Neutrophil (primary cell): ENCODE results near the gene PNPLA5.

Experiments
- H3K27ac ChIP-seq: fragments of 200-600 bp; sonication (generic); 2 replicates; pipeline ENCODE4 v1.5.1; 2016; ENCODE audit warnings: mild to moderate bottlenecking, moderate library complexity
- H3K27me3 ChIP-seq: fragments of 200-600 bp; sonication (generic); 2 replicates; pipeline ENCODE4 v1.6.0; 2016; ENCODE audit warnings: mild to moderate bottlenecking
- H3K36me3 ChIP-seq: fragments of 200-600 bp; sonication (generic); 2 replicates; pipeline ENCODE4 v1.5.1; 2017
- H3K4me1 ChIP-seq, 2 experiments: fragments of 200-600 bp in 1 of 2; sonication (generic) in 1 of 2; 1 replicate in 1 of 2; 2 replicates in 1 of 2; pipeline versions ENCODE4 v1.5.1 to v1.6.1; 2013 to 2016; ENCODE audit warnings: low read depth in 1 of 2, low read length in 1 of 2, mild to moderate bottlenecking in 1 of 2, moderate library complexity in 1 of 2; ENCODE audit not compliant: control insufficient read depth in 1 of 2, insufficient read depth in 1 of 2
- H3K4me3 ChIP-seq, 2 experiments: fragments of 200-600 bp in 1 of 2; sonication (generic) in 1 of 2; 1 replicate in 1 of 2; 2 replicates in 1 of 2; pipeline ENCODE4 v1.5.1; 2013 to 2016; ENCODE audit warnings: low read depth in 1 of 2, low read length in 1 of 2, mild to moderate bottlenecking in 1 of 2, moderate library complexity in 1 of 2
- H3K9me3 ChIP-seq: fragments of 200-600 bp; sonication (generic); 2 replicates; pipeline ENCODE4 v1.5.1; 2016
- CTCF ChIP-seq: fragments of 200-600 bp; sonication (generic); IDR thresholded peaks from 2 replicates; pipeline ENCODE4 v1.5.1; 2016; ENCODE audit warnings: antibody characterized with exemption

PNPLA5 gene

GRCh38 chr22:43926349-43926710 is 34.5 kb upstream of the PNPLA5 start:
- Histone ChIP-seq H3K27ac (no peak overlapping the region), H3K9me3 (no peaks in the 10 kb centered on the region), H3K4me1 (peaks cover 4 to 12% of the 10 kb centered on the region in 2 experiments), H3K36me3 (no peaks in the 10 kb centered on the region), H3K4me3 (no peak overlapping the region), H3K27me3 (peaks cover 64% of the 10 kb centered on the region)
- no peak for TF ChIP-seq CTCF

- no peak overlapping the region for H3K4me3 ChIP-seq
- H3K9me3 ChIP-seq, result no peaks in the 10 kb centered on the region
- TF ChIP-seq CTCF, result no peak
- H3K27me3 ChIP-seq, result peaks cover 70% of the 10 kb centered on the region
- H3K4me1 ChIP-seq, result peaks cover 4 to 12% of the 10 kb centered on the region in 2 experiments
- no peaks in the 10 kb centered on the region for H3K36me3 ChIP-seq
- no peak overlapping the region for H3K27ac ChIP-seq
These were observed 33.9 kb upstream of the PNPLA5 start for GRCh38 chr22:43925433-43926348.

DNA sequence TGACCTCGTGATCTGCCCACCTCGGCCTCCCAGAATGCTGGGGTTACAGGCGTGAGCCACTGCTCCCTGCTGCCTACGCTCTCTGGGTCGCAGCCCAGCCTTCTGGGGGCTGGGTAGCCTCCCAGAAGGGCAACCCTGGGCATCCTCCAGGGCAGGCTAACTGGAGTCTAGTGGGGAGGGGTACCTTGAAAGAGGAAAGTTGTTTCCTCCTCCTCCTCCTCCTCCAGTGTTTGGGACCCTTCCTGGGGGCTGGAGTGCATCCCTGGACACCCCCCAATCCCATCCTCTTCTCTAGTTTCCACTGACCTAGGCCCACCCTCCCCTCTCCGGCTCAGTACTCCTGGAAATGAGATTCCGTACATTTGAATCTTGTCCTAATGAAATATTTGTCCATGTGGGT is 33.1 kb upstream of the PNPLA5 start:
- Histone ChIP-seq H3K27me3 (peaks cover 78% of the 10 kb centered on the region), H3K4me3 (no peak overlapping the region), H3K9me3 (no peaks in the 10 kb centered on the region), H3K36me3 (no peaks in the 10 kb centered on the region), H3K27ac (no peak overlapping the region), H3K4me1 (peaks cover 4 to 12% of the 10 kb centered on the region in 2 experiments)
- no peak for TF ChIP-seq CTCF

DNA sequence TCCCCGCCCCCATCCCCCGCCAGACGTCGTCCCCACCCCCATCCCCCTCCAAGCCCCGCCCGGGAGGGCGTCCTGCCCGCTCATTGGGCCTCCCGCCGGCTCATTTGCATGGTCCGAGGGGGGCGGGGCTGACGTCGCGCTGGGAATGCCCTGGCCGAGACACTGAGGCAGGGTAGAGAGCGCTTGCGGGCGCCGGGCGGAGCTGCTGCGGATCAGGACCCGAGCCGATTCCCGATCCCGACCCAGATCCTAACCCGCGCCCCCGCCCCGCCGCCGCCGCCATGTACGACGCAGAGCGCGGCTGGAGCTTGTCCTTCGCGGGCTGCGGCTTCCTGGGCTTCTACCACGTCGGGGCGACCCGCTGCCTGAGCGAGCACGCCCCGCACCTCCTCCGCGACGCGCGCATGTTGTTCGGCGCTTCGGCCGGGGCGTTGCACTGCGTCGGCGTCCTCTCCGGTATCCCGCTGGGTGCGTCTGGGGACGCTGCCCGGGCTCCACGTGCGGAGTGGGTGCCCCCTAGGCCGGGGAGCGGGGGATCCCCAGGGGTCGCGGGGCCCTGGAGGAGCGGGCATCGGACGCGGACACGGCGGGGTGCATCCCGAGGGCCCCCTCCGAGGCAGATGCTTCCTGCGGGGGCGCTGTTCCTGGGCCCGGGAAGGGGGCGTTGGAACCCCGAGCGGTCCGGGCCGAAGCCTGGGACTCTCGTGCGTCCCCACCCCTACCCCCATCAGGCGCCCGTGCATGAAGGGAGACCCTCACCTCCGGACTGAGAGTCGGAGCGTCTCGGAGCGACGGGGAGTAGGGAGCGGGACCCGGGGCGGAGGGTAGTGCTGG is 32.0 kb upstream of the PNPLA5 start, which contains the start of gene PNPLA3:
Gene PNPLA3, plus strand, starts transcription at position 175 of the 834 bp plus-strand sequence. Its CDS starts 107 bp downstream, at position 282.
- H3K27me3 ChIP-seq, result peaks cover 87% of the 10 kb centered on the region
- H3K27ac ChIP-seq, result no peak within 1 kb of the TSS
- H3K9me3 ChIP-seq, result no peaks in the 10 kb centered on the region
- no peak for TF ChIP-seq CTCF
- H3K4me3 ChIP-seq, result peak within 1 kb of the TSS; percentile 20 to 55
- no peaks in the 10 kb centered on the region for H3K36me3 ChIP-seq
- peaks cover 4 to 12% of the 10 kb centered on the region in 2 experiments for H3K4me1 ChIP-seq

- Histone ChIP-seq H3K4me3 (peak overlapping the region in 1 of 2 experiments; percentile 55), H3K9me3 (no peaks in the 10 kb centered on the region), H3K27ac (no peak overlapping the region), H3K4me1 (peaks cover 4 to 12% of the 10 kb centered on the region in 2 experiments), H3K27me3 (peaks cover 87% of the 10 kb centered on the region), H3K36me3 (no peaks in the 10 kb centered on the region)
- no peak for TF ChIP-seq CTCF
These were observed 31.4 kb upstream of the PNPLA5 start for GRCh38 chr22:43923191-43923590.
